Stimulated activated CD4-positive, alpha-beta T cell treated with anti-CD3 and anti-CD28 coated beads, Interleukin-15, amount 100 ng/mL, for 1 hour (primary cell): Measurements from ENCODE around the gene HAO1.

ENCODE experiments used
- DNase-seq, 2 donors: peaks; one replicate each; pipeline ENCODE4 v3.0.0-alpha.2; 2020; ENCODE audit warnings: low read depth in 1 of 2, low spot score in 1 of 2

Gene HAO1

GRCh38 chr20:7930343-7930742, 9.9 kb downstream of the HAO1 start:
- no peak for DNase-seq

DNA sequence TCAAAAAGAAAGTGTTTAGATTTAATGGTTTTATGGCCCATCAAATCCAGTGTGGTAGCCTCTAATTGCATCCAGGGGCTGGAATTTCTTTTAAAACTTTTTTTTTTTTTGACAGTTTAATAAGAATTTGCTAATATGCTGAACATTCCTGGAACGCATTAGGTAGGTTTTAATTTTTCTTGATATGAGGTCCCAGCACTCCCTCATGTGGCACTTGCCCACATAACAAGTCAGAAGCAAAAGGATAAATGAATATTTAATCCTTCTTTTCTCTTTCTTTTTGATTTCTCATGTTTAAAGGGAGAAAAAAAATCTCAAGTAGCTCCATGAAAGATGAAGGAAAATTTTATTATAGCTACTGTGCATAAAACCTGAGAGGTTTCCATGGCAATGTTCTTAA, 13.5 kb downstream of the HAO1 start:
- no peak for DNase-seq

- DNase-seq: no peak
Observed at GRCh38 chr20:7926323-7926722, 13.9 kb downstream of the HAO1 start.

DNA sequence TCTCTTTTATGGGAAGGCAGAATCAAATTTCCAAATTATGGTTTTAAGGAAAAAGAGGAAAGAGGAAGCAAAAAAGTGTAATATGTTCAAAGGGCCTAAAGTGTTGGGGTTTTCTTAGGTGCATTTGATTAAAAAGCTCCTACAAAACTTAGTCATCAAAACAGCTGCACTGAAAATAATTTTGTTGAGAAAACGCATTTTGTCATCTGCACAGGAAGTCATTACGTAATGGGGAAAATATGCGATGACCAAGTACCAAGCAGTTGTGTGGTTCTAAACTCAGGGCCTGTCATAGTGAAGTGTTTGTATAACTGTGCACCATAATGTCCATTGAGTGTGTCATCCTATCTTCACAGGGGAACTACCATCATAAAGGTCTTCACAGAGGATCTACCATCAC, 15.6 kb downstream of the HAO1 start:
- no peak for DNase-seq

DNA sequence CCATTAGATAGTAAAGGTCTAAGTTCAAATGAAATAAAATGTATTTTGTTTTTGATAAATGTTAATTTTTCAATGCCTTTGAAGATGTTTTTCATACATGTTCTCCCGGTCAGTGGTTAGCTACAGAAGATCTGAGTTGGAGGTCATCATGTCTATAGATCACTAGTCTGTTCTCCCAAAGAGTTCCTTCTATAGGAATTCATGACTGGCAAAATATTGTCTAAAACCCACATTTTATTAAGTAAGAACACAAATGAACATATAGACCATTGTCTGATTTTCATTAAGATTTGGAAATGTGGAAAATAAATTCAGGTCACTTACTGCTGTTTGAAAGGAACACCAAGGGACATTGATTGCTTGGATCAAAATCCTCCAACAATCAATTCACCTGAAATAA, 23.6 kb downstream of the HAO1 start:
- DNase-seq: no peak

DNA sequence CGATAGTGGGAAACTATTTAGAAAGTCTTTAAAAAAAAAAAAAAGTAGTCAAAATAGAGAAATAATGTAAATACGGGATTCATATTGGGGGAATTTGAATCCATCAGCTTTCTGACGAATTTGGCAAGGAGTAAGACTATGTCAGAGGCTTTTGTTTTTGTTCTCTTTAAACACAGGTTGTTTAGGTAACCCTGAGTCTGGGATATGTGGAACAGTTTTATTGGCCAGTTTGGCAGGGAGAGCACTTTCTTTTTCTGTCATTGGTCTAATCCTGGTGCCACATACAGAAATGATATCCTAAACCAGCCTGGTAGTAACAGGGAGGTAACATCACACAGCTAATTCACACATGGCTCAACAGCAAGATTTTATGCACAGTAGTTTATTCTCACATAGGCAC, 27.7 kb downstream of the HAO1 start:
- no peak for DNase-seq

DNA sequence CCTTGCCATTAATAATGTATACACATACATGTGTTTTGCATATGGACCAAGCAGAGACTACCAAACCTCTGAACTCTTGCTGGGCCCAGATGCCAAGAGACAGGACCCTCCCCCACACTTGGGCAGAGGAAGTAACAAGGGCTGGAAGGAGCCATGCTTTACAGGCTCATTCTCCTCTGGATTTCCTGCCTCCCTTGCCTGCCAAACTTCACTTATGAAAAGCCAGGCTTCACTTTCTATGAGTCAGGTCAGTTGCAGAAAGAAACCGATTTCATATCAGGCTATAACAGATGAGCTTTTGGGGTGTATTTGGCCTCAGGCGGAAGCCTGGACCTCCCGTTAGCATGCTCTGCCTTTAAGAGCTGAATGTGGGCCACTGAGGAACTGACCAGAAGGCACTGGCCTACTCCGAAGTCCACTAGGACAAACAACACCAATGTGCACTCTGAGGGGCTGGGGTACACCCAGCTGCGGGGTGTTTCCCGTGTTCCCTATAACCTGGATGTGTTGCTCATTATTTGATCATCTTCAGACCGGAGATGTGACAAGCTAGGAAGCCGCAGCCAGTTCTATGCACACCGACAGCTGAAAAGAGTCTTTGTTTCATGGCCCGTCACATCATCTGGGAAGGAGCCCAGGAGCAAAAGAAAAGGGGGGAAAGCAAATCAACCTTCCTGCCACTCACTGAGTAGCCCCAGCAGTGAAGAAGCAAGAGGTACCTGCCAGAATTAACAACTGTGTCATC, 28.5 kb downstream of the HAO1 start:
- DNase-seq: no peak

DNA sequence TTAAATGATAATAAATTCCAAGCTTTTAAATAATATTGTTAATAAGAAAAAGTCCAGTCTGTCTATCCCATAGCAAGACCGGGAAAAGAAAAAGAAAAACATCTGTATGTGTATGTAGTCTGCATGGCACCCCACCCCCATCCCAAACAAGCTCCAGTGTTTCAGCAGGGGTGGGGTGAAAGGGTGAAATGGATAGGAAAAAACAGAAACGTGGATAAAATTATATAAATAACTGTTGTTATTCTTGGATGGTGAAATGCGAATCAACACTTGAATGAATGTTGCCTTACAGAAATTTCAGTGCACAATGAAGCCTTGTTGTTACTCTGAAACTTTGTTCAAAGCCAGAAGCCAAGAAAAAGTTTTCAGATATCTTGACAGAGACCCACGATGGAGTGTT, 31.4 kb downstream of the HAO1 start:
- DNase-seq: no peak

GRCh38 chr20:7903429-7903828, 36.8 kb downstream of the HAO1 start:
- DNase-seq: no peak

DNA sequence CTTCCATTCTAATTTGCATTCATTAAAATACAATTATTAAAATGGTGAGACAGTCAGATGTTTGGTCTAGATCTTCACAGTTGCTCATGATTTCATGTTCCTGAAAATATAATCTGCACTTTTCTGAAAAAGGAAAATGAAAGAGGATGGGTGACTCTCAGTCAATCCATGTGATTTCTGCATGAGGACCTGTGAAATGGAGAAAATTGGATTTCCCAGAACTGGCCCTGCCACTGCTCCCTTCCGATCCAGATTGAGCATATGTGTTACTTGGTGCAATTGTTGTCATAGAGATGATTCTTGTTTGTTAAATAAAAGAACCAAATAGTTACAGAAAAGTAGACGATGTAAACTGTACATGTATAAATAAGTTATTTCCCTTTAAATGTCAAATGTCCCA, 37.4 kb downstream of the HAO1 start:
- no peak for DNase-seq

GRCh38 chr20:7897781-7898364, 42.4 kb downstream of the HAO1 start:
- no peak for DNase-seq

DNA sequence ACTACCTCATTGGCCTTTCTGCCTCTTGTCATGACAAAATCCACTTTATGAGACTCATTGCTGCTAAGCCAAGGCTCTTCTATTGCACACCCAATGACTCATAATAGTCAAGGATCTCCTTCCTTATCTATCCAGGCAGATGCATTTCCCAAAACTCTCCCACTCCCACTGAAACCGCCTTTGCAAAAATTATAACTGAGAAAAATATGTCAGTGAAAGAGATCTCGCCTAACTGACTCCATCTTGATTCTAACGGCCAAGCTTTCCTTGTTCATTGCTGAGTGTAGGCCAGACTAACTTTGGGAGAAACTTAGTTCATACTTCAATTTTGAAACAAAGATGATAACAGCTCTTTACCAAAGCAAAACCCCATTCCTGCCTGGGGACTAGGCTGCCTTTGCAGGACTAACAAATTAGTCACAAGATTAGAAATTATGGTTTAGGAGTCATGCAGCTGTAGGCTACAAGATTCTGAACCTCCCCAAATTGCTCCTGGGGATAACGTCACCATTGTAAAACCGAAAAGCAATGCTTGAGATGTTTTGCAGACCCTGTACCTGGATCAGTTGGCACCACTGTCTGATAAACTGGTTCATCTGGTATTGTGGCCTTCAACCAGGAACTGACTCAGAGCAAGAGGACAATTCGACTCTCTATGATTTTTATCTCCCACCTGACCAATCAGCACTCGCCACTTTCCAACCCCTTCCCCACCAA, 47.1 kb downstream of the HAO1 start:
- no peak for DNase-seq

GRCh38 chr20:7891705-7892104, 48.6 kb downstream of the HAO1 start:
- no peak for DNase-seq

- no peak for DNase-seq
Observed at GRCh38 chr20:7889736-7890135, 50.5 kb downstream of the HAO1 start.

- DNase-seq: no peak
Observed at GRCh38 chr20:7883741-7884140, 56.5 kb downstream of the HAO1 start.

DNA sequence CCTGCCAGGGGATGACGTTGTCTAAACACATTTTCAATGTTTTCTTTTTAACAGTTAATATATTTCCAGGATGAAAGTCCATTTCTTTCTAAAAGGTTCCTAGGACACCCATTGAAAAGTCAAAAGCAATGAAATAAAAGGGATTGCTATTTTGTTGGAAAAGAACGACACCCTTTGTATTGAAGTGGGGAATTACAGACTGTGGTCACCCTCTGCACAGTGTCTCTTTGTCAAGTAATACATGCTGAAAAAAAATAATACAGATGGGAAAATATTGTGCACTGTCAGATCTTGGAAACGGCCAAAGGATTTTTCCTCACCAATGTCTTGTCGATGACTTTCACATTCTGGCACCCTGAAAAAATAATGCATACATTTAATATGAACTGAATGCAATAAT, 56.9 kb downstream of the HAO1 start:
- DNase-seq: no peak

DNA sequence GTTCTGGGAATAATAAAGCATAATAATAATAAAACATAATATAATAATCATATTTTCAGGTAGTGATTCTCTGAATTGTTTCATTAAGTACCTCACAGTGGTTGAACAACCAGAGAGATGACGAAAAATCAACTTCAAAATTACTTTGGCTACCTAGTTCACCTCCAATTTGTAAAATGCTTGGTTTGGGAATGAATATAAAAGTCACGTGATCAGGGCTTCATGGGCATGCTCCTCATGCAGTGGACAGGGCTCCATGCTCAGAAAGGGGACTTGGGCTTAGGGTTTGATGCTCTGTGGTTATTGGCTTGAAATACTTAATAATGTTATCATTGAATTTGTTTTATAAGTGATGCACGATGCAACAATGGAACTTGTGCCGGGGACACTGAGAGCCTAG, 58.2 kb downstream of the HAO1 start:
- no peak for DNase-seq

DNA sequence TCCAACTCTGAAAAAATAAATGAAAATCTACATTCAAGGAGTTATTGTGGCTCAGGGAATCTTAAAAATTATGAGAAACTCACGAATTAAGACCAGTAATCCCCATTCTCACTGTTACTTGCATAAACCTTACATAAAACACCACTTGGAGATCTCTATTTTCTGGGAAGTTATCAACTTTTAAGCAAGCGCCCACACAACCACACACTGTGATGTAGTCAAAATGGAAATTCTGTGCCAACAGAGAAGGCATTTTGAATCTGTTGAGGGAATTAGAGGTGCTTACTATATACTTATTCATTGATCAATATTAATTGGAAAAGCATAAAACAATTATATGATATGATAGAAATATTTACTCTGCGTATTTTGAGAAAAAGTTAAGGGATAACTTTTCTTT, 58.7 kb downstream of the HAO1 start:
- no peak for DNase-seq

GRCh38 chr20:7879883-7880282, 60.4 kb downstream of the HAO1 start:
- no peak for DNase-seq

DNA sequence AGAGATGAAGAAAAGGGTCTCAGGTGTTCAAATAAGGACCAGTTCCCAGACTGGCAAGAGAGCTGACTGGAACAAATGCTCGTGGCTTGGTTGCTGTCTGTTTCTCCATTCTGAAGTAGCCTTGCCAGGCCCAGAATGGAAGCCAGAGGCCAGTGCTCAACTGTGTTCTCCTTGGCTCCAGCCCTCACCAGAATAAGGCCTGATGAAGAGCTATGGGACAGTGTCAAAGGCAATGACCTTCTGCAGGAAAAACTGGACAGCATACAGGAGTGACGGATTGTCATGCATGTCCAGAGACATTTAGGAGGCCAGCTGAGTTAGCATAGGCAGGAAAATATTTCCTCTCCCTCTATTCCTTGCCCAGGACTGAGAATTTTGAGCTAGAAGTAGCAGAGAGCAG, 72.2 kb downstream of the HAO1 start:
- no peak for DNase-seq

GRCh38 chr20:7866285-7866684, 74.0 kb downstream of the HAO1 start:
- DNase-seq: no peak

GRCh38 chr20:7859356-7859802, 80.9 kb downstream of the HAO1 start:
- DNase-seq: no peak
